PC-9 (cell line): ENCODE measurements around the gene SOCS7. TPM values are rescaled to one million over a fixed set of nuclear protein-coding genes. Genes with fewer than 3 reads are reported as not detected.
A peak's percentile ranks its signal among the peaks of the same experiment; 100 is the strongest.

ENCODE experiments used
- BruUV-seq: library from RNA; stranded (reverse); fragments of 400-500 nt; replicated peaks from 2 replicates; lab custom pipeline; 2021; lab: Mats Ljungman, UMichigan
- CTCF ChIA-PET: fragments of 300-600 bp; sonication (Branson Sonifier 250); formaldehyde crosslinking; loops from one replicate; lab custom pipeline; 2022; ENCODE audit warnings: antibody characterized with exemption; lab: Charles Lee
- POLR2A ChIA-PET: fragments of 300-600 bp; sonication (Branson Sonifier 250); formaldehyde crosslinking; loops from one replicate; lab custom pipeline; 2022; ENCODE audit warnings: antibody characterized with exemption; ENCODE audit not compliant: unreplicated experiment; lab: Charles Lee
- DNase-seq, 2 experiments: peaks; one replicate each; pipeline versions ENCODE4 v3.0.0 to v3.0.0-alpha.2; 2015 to 2022; ENCODE audit warnings: mixed read lengths in 1 of 2
- H2AFZ ChIP-seq: fragments of 200-600 bp; sonication (generic); 2 replicates; pipeline ENCODE4 v1.8.1; 2017; ENCODE audit warnings: antibody characterized with exemption
- H3F3A ChIP-seq: fragments of 200-600 bp; sonication (generic); 2 replicates; pipeline ENCODE4 v1.8.1; 2017; ENCODE audit warnings: antibody characterized with exemption, mild to moderate bottlenecking, low read depth; ENCODE audit not compliant: insufficient read depth
- H3K27ac ChIP-seq: fragments of 200-600 bp; sonication (generic); 2 replicates; pipeline ENCODE4 v1.6.1; 2016; ENCODE audit warnings: mixed run types
- H3K27me3 ChIP-seq: fragments of 200-600 bp; sonication (generic); 2 replicates; pipeline ENCODE4 v1.6.1; 2016; ENCODE audit warnings: low read depth, mixed run types; ENCODE audit not compliant: insufficient read depth
- H3K36me3 ChIP-seq: fragments of 200-600 bp; sonication (generic); 2 replicates; pipeline ENCODE4 v1.6.1; 2016; ENCODE audit warnings: low read depth, mixed run types
- H3K4me1 ChIP-seq: fragments of 200-600 bp; sonication (generic); replicated peaks from 2 replicates; pipeline ENCODE4 v1.6.1; 2016; ENCODE audit warnings: mixed run types; ENCODE audit not compliant: insufficient read depth
- H3K4me2 ChIP-seq: fragments of 200-600 bp; sonication (generic); 2 replicates; pipeline ENCODE4 v1.6.1; 2017; ENCODE audit warnings: mixed run types
- H3K4me3 ChIP-seq: fragments of 200-600 bp; sonication (generic); 2 replicates; pipeline ENCODE4 v1.6.1; 2016; ENCODE audit warnings: mixed run types
- H3K79me2 ChIP-seq: fragments of 200-600 bp; sonication (generic); 2 replicates; pipeline ENCODE4 v1.6.1; 2017; ENCODE audit warnings: low read depth, mixed run types
- H3K9me2 ChIP-seq: fragments of 200-600 bp; sonication (generic); 2 replicates; pipeline ENCODE4 v1.8.1; 2017; ENCODE audit warnings: mild to moderate bottlenecking; ENCODE audit not compliant: insufficient read depth
- H3K9me3 ChIP-seq: fragments of 200-600 bp; sonication (generic); 2 replicates; pipeline ENCODE4 v1.8.1; 2016; ENCODE audit warnings: low read depth; ENCODE audit not compliant: insufficient read depth
- H4K20me1 ChIP-seq: fragments of 200-600 bp; sonication (generic); 2 replicates; pipeline ENCODE4 v1.8.1; 2017; ENCODE audit not compliant: insufficient read depth
- EZH2 ChIP-seq: fragments of 200-600 bp; sonication (generic); IDR thresholded peaks from 2 replicates; pipeline ENCODE4 v1.8.0; 2017; ENCODE audit warnings: antibody characterized with exemption, low read depth
- intact Hi-C: fragments of 100-400 bp; cut with micrococcal nuclease; formaldehyde crosslinking; loops from one replicate; pipeline ENCODE4 v1.10.0; 2022; ENCODE audit not compliant: unreplicated experiment
- total RNA-seq: library from RNA; stranded (reverse); gene quantifications from 2 replicates; pipeline ENCODE4 v1.2.3, GENCODE V29; 2021
- TF ChIP-seq, protein P1 (sequence below): fragments of 200-600 bp; sonication (generic); conservative IDR thresholded peaks from 2 replicates; pipeline ENCODE4 v1.6.1; 2017; ENCODE audit warnings: mixed run types, antibody characterized with exemption, mild to moderate bottlenecking, moderate library complexity

The SOCS7 gene
- total RNA-seq, 1 experiment from 2014 or later, result 19.6 TPM

GRCh38 chr17:38440614-38441397 is 89.2 kb downstream of the SOCS7 start:
- Histone ChIP-seq H3K27me3 (no peaks in the 10 kb centered on the region), H3K4me2 (no peak overlapping the region), H2AFZ (no peak overlapping the region), H3K36me3 (no peaks in the 10 kb centered on the region), H3K79me2 (no peaks in the 10 kb centered on the region), H3F3A (peaks cover 9% of the 10 kb centered on the region; the same call in 1 of the 2 replicates), H4K20me1 (peaks cover 6% of the 10 kb centered on the region; the same call in 1 of the 2 replicates), H3K27ac (no peak overlapping the region), H3K9me3 (no peaks in the 10 kb centered on the region), H3K4me1 (peaks cover 24% of the 10 kb centered on the region), H3K9me2 (no peaks in the 10 kb centered on the region), H3K4me3 (no peak overlapping the region)
- no peak for DNase-seq
- BruUV-seq, result no TSS peak
- ChIA-PET POLR2A (no interaction called here), CTCF (no interaction called here)
- TF ChIP-seq, protein P1, sequence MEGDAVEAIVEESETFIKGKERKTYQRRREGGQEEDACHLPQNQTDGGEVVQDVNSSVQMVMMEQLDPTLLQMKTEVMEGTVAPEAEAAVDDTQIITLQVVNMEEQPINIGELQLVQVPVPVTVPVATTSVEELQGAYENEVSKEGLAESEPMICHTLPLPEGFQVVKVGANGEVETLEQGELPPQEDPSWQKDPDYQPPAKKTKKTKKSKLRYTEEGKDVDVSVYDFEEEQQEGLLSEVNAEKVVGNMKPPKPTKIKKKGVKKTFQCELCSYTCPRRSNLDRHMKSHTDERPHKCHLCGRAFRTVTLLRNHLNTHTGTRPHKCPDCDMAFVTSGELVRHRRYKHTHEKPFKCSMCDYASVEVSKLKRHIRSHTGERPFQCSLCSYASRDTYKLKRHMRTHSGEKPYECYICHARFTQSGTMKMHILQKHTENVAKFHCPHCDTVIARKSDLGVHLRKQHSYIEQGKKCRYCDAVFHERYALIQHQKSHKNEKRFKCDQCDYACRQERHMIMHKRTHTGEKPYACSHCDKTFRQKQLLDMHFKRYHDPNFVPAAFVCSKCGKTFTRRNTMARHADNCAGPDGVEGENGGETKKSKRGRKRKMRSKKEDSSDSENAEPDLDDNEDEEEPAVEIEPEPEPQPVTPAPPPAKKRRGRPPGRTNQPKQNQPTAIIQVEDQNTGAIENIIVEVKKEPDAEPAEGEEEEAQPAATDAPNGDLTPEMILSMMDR, result no peak
- TF ChIP-seq EZH2, result no peak
- intact Hi-C loops, result loop anchor here (5.0 kb wide), 1 partner anchor 226 kb away; no protein-coding TSS in a partner anchor

GRCh38 chr17:38441429-38442061 is 89.9 kb downstream of the SOCS7 start:
- Histone ChIP-seq H3K4me2 (no peak overlapping the region), H3K9me2 (no peaks in the 10 kb centered on the region), H3F3A (peaks cover 9% of the 10 kb centered on the region; the same call in 1 of the 2 replicates), H3K27ac (no peak overlapping the region), H4K20me1 (peaks cover 6% of the 10 kb centered on the region; the same call in 1 of the 2 replicates), H3K27me3 (no peaks in the 10 kb centered on the region), H3K79me2 (no peaks in the 10 kb centered on the region), H3K4me1 (peaks cover 24% of the 10 kb centered on the region), H2AFZ (no peak overlapping the region), H3K9me3 (no peaks in the 10 kb centered on the region), H3K4me3 (no peak overlapping the region), H3K36me3 (no peaks in the 10 kb centered on the region)
- ChIA-PET CTCF (no interaction called here), POLR2A (no interaction called here)
- TF ChIP-seq EZH2, result no peak
- TF ChIP-seq, protein P1, result no peak
- BruUV-seq, result no TSS peak
- DNase-seq, result no peak
- intact Hi-C loops, result loop anchor here (5.0 kb wide), 1 partner anchor 226 kb away; no protein-coding TSS in a partner anchor

- Histone ChIP-seq H3K36me3 (no peaks in the 10 kb centered on the region), H3K4me1 (peaks cover 32% of the 10 kb centered on the region), H3K4me2 (peak overlapping the region; percentile 24; the same call in 1 of the 2 replicates), H4K20me1 (peaks cover 6% of the 10 kb centered on the region; the same call in 1 of the 2 replicates), H2AFZ (no peak overlapping the region), H3K27me3 (no peaks in the 10 kb centered on the region), H3K9me2 (no peaks in the 10 kb centered on the region), H3K4me3 (no peak overlapping the region), H3K27ac (no peak overlapping the region), H3K79me2 (no peaks in the 10 kb centered on the region), H3K9me3 (no peaks in the 10 kb centered on the region), H3F3A (peaks cover 9% of the 10 kb centered on the region; the same call in 1 of the 2 replicates)
- no peak for TF ChIP-seq EZH2
- TF ChIP-seq, protein P1, result no peak
- POLR2A ChIA-PET, result interaction anchor here (0.7 kb wide), 1 partner anchor 10 kb away, joined by 3 read pairs; no protein-coding TSS in a partner anchor
- CTCF ChIA-PET, result no interaction called here
- intact Hi-C loops, result loop anchor here (5.0 kb wide), 1 partner anchor 225 kb away; no protein-coding TSS in a partner anchor
- no peak for DNase-seq
- BruUV-seq, result no TSS peak
Observed at GRCh38 chr17:38442548-38442947, 90.9 kb downstream of the SOCS7 start.
